HG03575 (cell line): ENCODE results near the gene C12orf57.

Source experiments
- ATAC-seq: cut with Tn5 transposase; IDR thresholded peaks from one replicate; pipeline ENCODE4 v1.9.1; 2021; ENCODE audit not compliant: unreplicated experiment, insufficient number of reproducible peaks, low FRiP score; ENCODE audit errors: extremely low read depth

The C12orf57 gene

DNA sequence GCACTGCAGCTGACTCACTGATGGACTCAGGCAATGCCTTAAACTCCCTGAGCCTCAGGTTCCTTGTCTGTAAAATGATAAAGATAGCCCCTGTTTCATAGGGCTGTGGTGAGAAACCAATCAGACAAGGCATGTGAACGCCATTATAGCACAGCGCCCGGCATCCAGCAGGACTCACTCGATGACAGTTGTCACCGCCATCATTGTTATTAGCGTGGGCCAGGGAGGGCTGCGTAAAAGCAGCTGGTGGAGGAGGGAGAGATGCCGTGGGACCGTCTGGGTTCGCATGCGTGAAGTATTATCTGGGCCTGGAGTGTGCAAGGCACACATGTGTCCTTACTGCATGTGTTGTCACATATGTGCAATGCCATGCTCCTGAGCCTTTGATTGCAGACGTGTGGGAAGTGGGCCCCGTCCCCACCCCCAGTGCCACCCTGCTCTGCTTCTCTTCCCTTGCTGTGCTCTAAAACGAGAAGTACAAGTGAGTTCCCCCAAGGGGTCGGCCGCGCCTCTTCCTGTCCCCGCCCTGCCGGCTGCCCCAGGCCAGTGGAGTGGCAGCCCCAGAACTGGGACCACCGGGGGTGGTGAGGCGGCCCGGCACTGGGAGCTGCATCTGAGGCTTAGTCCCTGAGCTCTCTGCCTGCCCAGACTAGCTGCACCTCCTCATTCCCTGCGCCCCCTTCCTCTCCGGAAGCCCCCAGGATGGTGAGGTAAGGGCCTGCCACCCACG lies 7.2 kb downstream of the C12orf57 start, which contains the start of gene PTPN6:
TSS of gene PTPN6 (plus strand) at position 546 of the 730 bp plus-strand sequence. CDS start at position 703, 157 bp downstream.
- ATAC-seq, result no peak

DNA sequence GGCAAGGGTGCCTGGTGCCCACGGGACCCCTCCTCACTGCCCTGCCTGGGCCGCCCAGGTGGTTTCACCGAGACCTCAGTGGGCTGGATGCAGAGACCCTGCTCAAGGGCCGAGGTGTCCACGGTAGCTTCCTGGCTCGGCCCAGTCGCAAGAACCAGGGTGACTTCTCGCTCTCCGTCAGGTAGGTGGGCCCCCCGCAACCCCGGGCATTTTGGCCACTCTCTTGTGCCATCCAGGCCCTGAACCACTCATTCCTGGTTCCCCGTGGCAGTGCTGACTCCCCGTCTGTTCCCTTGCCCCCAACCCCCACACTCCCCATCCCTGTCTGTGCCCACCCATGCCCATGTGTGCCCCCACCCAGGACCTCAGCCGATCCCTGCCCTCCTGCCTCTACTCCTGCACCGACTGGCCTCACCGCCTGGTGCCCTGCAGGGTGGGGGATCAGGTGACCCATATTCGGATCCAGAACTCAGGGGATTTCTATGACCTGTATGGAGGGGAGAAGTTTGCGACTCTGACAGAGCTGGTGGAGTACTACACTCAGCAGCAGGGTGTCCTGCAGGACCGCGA lies 7.8 kb downstream of the C12orf57 start:
- no peak for ATAC-seq

DNA sequence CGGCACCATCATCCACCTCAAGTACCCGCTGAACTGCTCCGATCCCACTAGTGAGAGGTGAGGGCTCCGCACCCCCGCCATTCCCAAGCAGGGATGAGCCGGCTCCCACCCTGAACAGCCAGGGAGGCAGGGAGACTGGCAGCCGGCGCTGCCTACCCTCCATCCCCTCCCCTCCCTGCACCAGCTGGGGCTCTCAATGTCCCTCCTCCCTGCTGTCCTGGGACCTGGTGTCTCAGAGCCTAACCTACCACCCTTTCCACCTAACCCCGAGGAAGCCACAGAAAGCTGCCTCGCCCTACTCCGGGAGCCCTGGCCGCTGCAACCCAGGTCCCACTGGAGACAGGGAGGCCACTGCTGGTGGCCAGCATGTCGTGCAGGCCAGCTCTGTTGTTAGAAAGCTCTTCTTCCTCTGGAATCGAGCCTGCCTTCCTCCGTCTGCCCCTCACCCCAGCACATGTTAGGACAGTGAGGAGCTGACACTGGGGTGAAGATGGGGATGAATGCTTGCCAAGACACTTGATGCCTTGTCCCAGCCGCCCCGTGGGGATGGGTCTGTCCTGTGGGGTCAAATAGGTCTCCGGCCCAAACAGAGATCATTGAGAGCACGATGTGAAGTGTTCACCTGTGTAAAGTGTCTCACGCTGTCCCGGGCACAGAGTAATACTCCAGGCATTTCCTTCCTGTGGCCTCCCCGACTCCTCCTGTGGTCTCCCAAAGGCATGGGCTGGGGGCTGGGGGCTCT lies 8.5 kb downstream of the C12orf57 start:
- ATAC-seq, result no peak

DNA sequence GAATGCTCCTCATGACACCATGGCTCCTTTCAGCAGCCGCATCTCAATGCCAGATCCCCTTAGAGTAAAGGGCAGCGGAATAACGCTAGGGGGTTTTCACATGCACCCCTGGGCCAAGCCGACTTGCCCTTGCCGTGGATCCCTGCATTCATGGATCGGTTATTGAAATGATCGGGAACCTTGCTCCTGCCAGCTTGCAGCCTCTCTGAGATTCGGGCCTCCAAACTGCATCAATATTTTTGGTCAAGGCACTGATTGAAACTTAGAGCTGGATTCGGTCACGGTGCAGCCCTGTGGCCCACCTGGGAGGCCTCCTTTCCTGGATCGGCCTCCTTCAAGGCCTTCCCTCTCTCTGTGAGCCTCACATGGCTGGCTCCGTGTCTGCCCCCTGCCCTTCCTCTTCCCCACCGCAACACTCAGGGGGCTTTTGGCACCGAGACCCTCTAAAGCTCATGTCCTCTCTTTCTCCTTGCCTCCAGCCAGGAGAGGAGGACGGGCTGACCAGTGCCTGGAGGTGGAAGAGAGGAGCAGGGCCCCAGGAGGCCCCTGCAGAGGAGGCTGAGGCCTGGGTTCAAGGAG lies 9.1 kb downstream of the C12orf57 start:
- ATAC-seq, result no peak

DNA sequence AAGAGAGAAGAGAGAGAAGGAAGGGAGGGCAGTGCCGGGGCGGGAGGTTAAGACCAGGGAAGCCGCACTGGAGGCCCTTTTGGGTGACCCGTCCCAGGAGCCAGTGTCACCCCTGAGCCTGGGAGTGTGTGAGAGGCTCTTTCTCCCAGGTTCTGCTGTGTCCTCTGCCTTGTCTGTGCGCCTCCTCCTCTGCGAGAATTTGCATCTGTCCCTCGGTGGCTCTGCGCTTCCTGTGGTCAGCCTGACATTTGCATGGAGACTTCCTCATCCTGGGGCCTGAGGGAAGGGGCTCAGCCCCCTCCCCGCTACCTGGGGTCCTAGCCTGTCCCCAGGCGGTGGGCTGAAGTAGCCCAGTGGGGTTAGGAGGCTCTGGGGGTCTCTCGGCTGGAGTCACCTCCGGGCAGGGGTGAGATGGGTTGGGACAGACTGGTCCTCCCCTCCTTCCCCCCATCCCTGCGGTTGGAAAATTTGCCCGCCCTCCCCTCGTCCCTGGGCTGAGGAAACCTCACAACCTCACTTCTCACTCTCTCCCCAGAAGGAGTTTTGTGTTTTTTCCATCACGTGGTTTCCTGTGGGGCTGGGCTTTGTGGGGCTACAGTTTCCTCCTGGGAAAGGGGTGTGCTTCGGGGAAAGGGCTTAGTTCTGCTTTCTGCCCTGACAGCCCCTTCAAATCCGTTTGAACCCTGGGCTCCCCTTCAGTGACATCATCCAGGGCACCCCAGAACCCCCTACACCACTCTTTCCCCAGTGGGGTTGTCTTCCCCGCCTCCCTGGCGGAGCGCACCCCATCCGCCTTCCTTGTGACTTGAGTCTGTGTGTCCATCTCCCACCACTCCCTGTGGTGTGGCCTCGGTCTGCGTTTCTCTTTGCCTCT lies 9.9 kb downstream of the C12orf57 start:
- ATAC-seq, result no peak

DNA sequence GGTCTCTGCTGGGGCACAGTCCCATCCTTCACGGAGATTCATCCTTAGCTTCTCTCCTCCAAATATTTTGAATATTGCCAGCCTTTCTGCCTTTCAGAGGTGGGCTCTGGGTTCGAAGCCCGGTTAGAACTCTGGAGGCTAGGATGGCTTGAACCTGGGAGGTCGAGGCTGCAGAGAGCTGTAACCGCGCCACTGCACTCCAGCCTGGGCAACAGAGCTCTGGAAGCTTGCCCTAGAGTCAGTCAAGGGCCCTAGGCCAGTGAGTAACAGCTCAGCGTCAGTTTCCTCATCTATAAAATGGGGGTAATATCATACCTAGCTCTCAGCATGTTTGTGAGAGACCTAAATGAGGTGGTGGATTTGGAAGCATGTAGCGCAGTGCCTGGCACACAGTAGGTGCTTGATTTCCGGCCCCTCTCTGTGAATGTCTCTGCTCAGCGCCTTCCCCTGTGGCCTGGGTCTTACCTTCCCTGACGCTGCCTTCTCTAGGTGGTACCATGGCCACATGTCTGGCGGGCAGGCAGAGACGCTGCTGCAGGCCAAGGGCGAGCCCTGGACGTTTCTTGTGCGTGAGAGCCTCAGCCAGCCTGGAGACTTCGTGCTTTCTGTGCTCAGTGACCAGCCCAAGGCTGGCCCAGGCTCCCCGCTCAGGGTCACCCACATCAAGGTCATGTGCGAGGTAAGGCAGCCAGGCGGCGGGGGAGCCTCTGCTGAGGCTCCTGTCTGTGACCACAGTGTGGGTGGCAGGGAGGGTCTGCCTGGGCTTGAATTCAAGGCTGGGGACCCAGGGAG lies 10.7 kb downstream of the C12orf57 start:
- no peak for ATAC-seq

DNA sequence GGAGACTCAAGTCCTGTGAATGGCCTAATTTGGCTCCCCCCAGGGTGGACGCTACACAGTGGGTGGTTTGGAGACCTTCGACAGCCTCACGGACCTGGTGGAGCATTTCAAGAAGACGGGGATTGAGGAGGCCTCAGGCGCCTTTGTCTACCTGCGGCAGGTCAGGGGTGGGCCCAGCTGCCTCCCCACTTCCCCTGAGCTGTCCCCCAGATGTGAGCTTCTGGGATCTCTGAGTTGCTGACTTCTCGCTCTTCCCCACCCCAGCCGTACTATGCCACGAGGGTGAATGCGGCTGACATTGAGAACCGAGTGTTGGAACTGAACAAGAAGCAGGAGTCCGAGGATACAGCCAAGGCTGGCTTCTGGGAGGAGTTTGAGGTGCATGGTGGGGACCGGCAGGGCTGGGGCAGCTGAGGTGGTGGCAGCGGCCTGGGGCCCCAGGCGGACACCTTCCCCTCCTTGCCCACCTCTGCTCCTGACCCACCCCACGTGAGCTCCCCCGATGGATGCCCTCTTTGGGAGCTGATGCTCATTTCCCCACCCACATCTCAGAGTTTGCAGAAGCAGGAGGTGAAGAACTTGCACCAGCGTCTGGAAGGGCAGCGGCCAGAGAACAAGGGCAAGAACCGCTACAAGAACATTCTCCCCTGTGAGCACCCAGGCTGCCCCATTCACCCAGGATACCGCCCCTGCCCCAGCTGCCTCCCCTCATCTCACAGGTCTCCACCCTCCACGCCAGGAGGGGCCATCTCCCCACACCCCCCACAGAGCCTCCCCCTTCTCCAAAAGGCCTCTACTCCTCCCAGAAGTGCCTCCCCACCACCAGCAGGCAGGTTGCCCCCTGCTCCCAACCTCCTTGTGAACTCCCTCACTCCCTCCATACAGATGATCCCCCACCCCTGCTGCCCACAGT lies 11.5 kb downstream of the C12orf57 start:
- no peak for ATAC-seq

DNA sequence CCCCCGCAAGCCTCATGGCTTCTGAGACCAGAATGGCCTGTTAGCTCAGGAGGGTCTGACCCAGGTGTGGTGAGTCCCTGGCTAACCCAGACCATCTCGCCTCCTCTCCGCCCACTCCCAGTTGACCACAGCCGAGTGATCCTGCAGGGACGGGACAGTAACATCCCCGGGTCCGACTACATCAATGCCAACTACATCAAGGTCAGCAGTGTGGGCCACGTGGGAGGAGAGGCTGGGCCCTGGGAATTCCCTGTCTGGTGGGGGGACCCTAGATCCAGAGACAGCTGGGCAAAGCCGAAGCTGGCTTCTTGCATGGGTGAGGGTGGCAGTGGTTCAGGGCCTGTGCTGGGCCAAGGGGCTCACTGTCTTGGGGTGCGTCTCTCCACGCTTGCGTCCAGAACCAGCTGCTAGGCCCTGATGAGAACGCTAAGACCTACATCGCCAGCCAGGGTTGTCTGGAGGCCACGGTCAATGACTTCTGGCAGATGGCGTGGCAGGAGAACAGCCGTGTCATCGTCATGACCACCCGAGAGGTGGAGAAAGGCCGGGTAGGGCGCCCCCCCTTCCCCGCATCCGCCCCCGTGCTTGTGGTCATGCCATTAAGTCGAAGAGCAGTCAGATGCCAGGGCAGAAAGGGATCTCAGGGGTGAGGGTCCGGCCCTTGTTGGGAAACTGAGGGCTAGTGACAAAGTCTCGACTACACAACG lies 12.4 kb downstream of the C12orf57 start:
- no peak for ATAC-seq

DNA sequence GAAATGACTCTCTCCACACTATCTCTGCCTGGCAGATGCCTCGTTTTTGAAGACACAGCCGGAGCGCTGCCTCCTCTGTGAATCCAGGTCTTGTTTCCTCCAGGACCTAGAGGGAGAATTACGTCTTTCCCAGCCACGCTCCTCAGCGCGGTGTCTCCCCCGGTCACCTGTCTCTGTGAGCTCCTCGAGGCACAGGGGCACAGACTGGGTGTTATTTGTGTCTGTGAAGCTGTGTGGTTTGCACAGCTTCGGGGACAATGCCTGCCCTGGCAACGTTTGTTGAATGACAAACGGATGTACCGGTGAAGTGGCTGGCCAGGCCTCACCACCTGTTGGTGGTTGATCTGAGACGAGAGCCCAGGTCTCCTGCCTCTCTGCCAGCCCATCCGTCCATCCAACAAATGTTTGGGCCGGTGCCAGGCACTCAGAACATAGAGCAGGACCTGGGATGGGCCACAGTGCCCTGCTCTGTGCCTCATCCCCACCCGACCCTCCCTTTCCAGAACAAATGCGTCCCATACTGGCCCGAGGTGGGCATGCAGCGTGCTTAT lies 13.4 kb downstream of the C12orf57 start:
- no peak for ATAC-seq

DNA sequence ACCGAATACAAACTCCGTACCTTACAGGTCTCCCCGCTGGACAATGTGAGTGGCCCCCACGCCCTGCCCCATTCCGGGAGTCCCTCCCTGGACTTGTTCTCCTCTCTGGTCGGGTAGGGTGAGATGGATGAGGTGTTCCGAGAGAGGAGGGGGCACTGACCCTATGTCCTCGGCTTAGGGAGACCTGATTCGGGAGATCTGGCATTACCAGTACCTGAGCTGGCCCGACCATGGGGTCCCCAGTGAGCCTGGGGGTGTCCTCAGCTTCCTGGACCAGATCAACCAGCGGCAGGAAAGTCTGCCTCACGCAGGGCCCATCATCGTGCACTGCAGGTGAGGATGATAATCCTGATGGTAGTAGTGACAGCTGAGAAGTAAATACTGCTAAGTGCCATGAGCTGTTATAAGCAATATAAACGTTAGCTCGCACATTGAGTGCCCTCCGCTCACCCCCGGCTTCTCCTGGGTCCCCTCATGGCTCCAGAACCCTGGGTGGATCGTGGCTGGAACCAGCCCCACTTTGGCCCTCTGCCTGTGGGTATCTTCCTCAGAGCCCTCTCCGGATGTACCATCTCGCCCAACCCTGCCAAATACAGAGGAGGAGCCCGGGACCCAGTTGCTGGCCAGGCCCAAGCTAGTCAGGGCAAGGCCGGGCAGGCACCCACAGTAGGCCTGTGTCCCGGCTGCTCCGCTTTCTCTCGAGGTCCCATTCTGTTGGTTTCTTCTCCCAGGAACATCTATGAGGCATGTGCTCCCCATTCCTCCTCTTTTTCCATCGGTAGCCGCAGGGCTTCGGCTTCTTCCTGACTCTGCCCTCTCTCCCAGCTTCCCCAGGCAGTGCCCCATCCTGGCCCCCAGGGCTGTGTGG lies 14.2 kb downstream of the C12orf57 start:
- no peak for ATAC-seq

DNA sequence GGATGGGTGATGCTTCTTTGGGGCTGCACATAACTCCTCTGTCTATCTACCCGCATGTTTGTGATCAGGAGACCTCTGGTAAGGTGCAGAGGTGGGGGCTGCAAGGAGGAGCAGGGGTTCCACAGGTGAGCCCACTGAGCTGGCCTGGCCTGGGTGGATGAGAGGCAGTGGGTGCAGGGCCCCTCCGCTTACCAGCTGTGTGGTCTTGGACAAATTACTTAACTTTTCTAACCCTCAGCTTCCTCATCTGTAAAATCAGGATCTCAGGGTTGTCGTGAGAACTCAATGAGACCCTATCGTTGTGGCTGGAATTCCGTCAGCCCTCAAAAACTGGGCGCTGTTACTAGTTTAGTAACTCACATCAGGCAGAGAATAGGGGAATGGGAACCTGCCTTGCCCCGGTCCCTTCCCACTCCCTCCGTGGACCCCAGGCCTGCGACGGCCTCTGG lies 14.8 kb downstream of the C12orf57 start:
- ATAC-seq, result no peak

DNA sequence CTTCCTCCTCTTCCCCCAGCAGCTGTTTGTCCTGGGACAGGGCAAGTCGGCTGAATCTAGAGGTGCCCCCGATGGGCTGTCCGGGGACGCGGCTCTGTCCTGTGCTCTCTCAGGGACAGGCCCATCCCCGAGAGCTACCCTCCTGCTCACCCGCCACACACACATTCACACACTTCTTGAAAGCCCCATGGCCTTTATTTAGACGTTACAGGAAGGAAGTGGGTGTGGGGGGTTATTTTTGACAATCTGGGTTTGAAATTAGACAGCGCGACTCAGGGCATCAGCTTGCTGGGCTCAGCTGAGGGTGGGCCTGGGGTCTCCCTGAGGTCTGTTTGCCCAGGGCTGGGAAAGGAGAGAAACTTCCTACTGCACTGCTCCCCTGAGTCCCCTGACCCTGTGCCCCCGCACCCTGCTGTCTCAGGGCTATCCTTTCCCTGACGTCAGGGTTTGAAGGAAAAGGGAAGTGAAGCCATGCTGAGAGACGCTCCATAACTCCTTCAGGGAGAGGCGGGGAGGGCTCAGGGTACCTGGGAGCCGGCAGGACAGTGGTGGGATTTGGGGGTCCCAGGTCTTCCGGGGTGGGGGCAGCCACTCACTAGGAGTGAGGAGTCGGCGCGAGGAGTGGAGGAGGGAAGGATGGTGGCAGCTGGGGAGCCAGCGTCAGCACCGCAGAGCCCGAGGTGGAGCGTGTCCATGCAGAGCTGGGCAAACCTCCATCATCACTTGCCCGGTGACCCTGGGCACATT lies 15.4 kb downstream of the C12orf57 start:
- ATAC-seq, result no peak

DNA sequence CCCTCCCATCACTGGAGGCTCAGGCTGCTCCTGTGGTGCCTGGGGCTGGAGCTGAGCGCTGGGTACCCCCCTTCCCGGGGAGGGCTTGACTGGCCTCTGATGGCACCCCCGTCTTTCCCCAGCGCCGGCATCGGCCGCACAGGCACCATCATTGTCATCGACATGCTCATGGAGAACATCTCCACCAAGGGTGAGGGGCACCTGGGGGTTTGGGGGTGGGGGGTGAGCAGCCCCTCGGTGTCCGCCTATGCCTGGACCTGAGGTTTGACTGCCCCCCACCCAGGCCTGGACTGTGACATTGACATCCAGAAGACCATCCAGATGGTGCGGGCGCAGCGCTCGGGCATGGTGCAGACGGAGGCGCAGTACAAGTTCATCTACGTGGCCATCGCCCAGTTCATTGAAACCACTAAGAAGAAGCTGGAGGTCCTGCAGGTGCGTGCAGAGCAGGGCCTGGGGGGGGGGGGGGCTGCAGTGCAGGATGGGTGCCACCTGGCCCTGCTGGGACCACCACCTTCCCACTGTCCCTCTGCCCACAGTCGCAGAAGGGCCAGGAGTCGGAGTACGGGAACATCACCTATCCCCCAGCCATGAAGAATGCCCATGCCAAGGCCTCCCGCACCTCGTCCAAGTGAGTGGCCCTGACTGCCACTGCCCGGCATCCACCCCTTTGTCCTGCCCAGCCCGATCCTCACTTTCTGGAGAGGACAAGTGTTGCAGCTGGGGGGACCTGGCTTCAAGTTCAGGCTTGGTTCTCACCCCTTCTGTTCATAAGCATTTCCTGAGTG lies 16.2 kb downstream of the C12orf57 start:
- no peak for ATAC-seq
